NCI-H82 (cell line): ENCODE data around the gene PPM1H.

Source experiments
- DNase-seq: peaks from one replicate; lab custom pipeline; 2025; lab: John Stamatoyannopoulos, UW

PPM1H gene

DNA sequence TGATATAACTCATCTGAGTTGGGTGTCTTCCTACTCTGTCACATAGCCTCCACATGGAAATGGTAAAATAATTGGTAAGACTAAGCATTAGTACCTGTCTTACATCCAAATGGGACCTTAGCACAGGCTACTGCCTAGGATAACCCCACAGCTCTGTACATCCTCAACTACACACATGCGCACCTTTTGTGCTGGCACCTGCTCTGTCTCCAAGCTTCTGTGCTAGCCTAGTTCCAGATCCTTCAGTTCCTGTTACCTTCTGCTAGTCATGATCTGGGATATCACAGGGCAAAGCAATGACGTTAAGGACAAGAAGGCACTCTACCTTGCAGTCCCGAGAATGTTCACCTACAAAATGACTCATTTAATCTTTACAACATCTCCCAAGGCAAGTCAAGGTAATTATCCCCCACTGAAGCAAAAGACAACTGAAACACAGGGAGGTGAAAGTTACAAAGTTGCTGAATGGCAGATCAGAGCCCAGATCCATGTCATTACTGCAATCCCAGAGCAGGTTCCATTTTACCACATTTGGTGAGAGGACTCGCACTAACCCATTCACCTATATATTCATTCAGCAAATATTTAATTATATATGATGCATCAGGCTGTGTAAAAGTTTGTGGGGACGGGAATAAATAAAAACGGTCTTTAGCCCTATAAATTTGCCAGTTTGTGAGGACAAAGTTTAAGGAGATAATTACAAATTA lies 61.7 kb downstream of the PPM1H start:
- DNase-seq = no peak

DNA sequence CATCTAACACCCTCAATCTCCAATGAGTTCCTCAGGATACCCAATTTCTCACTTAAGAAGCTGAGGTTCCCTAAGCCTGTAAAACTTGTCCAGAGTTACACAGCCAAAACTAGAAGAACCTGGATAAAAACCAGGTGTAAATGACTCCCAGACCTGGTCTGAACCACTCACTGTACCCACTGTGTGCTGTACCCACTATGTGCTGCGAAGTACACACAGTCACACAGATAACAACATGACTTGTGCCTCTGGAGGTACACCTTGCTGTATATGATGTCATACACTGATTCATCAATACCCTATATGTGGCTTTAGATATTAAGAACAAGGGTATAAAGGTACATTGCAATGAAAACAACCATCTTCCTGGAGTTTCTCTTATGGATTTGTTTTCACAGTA lies 66.1 kb downstream of the PPM1H start:
- no peak for DNase-seq

DNA sequence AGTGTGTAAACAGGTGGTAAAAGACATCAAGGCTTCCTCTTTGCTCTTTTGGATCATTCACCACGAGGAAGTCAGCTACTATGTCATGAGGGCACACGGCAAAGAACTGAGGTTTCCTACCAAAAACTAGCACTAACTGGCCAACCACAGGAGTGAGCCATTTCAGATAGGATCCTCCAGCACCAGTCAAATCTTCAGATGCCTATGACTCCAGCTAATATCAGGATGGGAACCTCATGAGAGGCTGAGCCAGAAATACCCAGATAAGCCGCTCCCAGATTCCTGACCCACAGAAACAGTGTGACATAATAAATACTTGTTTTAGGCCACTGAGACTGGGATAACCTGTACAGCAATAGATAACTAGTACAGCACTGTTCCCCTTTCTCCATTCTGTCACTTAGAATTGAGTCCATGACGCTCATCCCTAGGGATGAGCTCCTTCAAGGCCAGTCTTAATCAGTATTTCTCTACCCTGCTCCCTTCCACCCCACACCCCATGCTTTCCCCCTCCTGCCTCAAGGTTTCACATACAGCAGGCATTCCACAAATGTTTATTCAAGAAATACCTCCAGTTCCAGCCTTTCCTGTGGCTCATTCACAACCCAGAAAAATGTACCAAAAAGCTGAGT lies 68.4 kb downstream of the PPM1H start:
- no peak for DNase-seq

- no peak for DNase-seq
Observed at GRCh38 chr12:62865937-62866336, 69.0 kb downstream of the PPM1H start.

DNA sequence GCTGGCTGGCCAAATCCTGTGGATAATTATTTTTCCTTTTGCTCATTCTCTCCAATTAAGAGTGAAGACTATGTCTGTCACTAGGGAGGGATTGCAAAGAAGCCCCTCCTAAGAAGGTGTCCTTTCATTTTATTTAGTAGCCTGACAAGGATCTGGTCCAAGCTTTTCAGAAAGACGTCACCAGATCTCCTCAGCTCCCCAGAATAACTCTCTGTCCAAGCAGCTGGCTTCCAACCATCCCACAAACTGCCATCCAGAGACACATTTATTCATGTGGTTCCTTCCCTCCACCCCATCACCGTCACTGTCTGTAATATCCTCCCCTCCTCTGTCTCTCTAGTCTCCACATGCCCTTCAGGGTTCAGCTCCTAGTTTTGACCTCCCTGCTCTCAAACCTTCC lies 69.9 kb downstream of the PPM1H start:
- no peak for DNase-seq

DNA sequence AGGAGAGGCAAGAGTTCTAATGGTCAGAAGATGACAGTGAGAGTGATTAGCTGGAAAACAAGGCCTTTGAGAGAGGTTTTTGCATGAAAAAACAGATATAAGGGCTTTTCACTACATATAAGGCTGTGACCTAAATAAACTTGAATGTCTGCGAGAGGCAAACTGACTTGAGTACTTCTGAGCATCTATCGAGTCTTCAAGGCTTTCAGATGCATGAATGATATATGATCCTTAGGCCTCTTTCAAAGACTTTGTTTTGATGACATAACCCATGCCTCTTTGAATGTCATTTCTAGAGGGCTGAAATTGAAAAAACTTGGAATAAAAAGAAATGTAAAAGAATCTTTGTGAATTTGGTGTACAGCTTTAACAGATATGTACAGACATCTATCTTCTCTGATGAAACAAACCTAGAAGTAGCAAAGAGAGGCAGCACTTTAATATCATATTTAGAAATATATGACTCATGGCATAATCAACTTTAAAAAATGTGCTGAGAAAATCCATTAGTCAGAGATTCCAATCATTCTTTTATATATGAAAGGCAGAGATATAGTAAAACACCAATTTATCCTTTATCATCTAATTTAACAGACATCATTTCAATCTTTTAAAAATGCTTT lies 72.6 kb downstream of the PPM1H start:
- DNase-seq = no peak

DNA sequence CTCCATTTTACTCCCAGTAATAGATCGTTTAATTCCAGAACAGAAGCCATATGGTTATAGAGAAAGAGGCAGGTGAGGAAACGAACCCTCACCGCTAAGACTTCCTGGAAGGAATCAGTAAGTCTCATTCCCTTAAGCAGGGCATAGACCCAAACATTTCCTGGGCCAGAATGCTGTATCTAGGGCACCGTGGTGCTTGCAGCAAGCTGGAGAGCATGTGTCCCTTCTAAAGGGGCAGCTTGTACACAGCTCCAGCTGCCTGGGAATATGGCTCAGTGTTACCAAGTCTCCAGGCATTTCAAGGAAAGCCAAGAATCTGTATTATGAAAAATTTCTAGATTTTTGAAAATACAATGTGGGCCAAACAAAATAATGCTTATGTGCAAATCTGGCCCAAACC lies 73.4 kb downstream of the PPM1H start:
- DNase-seq = no peak

DNA sequence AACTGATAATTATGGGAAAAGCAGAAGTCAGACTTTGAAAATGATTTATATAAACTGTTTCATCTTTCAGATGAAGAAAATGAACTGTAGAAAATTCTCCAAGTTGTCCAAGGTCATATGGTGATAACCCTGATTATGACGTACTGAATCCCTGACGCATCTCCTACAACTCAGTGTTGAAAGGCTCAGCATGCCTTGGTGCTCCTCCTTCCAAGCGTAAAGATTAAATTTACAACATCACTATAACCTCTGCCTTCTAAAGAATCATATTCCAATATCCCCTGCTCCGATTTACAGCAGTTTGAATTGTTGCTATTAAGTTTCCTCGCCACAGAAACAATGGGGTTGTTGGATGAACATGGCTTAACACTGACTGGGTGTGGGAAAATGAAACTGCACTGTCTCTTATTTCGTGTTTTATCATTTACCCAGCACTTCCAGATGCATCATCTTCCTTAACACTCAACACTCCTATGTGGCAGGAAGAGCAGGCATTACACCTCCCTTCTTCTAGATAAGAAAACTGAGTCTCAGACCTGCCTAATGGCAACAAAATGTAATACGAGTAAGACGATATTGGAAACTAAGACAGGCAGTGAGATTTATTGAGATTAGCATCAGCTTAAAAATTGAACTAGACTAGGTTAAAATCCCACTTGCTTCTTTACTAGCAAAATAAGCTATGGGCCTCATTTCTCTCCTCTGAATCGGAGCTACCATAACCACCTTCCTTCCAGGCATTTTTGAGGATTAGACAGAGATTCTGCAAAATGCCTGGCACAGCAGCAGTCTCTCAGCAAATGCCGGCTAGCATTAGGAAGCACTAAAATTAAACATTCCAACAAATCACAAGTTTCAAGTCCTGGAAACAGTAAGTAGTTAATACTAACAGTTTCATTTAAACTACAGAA lies 74.2 kb downstream of the PPM1H start:
- DNase-seq = peak; percentile 13

DNA sequence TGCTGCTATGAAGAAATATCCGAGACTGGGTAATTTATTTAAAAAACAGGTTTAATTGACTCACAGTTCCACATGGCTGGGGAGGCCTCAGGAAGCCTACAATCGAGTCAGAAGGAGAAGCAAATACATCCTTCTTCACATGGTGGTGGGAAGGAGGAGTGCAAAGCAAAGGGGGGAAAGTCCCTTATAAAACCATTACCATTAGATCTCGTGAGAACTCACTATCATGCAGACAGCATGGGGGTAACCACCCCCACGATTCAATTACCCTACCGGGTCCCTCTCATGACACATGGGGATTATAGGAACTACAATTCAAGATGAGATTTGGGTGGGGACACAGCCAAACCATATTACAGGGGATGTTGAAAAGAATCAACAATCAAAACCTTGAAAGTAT lies 74.9 kb downstream of the PPM1H start:
- DNase-seq = no peak

- no peak for DNase-seq
Observed at GRCh38 chr12:62859321-62859737, 75.6 kb downstream of the PPM1H start.

- DNase-seq = no peak
Observed at GRCh38 chr12:62856454-62856853, 78.5 kb downstream of the PPM1H start.

DNA sequence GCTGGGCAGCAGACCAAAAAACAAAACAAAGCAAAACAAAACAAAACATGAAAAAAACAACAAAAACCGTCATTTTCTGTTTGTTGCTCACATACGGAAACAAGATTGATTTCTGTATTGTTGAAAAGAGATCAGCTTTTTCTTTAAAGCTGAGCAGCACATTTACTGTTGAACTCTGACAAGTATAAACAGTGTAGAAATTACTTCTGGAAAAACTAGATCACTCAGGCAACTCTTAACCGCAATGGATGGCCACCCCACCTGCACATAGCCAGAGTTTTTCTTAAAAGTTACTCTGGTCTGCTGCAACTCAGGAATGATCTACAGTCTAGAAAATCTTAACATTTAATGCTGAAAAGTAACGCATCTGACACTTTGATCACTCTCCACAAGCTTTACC lies 80.9 kb downstream of the PPM1H start:
- no peak for DNase-seq

DNA sequence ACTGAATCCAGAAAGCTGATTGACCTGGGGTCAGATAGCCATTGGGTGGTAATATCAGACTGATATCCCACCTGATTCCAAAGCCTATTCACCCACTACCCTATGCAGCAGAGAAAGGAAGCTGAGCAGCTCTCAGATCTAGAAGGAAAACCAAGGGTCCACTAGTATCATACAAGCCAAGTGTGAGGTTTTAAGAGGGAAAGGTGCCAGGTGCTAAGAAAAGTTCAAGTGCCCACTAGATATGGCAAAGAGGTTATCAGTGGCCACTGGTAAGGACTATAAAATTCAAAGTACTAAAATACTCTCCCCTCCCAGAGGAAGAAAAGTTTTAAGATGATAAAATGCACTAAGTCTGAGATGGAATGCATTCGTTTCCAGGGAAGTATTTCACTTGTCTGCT lies 85.6 kb downstream of the PPM1H start:
- DNase-seq = no peak

DNA sequence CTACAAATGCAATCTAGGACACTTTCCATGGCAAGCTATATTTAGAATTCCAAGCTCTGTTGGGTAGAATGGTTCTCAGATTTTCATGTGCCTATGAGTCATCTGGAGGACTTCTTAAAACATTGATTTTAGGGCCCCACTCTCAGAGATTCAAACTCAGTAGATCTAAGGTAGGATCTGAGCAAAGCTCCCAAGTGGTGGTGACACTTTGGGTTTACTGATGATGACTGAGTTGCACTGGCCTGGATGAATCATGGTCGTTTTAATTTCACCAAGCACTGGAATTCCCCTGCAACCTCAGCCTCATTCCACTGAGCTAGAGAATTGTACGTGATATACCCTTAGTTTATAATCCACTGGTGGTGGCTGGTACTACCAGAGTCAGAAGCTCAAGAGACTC lies 86.5 kb downstream of the PPM1H start:
- DNase-seq = no peak

DNA sequence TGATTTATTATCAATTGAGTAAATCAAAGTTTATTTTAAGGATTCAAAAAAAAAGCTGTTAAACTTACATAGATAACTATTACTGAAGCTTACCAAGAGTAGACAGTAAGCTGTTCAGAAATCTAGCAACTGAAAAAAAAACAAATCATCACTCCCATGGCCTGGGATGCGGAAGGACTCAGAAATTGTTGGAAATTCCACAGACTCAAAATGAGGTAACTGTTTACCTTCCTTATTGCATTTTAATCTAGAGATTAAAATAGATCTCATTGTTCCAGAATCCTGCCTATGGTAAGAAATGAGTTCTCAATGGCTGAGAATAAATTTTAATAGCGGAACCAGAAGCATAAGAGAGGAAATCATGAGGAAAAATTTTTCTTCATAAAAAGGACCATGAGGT lies 87.2 kb downstream of the PPM1H start:
- no peak for DNase-seq

DNA sequence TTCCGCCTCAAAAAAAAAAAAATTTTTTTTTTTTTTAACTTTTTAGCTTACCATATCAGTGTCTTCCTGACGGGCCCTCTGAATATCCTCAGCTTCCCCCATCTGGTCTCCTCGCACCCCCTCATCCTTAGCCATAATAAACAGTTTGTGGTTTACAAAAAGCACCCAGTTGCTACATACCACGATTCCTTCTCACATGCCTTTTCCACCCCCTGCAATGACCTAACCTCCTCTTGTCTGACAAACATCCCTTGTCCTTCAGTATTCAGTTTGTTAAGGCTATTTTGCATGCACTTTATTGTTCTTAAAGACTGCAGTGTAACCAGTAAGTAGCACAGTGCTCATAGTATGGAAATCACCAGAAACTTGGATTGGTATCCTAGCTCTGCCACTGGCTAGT lies 88.5 kb downstream of the PPM1H start:
- no peak for DNase-seq

GRCh38 chr12:62844915-62845314 lies 90.0 kb downstream of the PPM1H start:
- DNase-seq = no peak

- DNase-seq = no peak
Observed at GRCh38 chr12:62843716-62844115, 91.2 kb downstream of the PPM1H start.

- no peak for DNase-seq
Observed at GRCh38 chr12:62841846-62842245, 93.1 kb downstream of the PPM1H start.

- DNase-seq = no peak
Observed at GRCh38 chr12:62840806-62841205, 94.1 kb downstream of the PPM1H start.

DNA sequence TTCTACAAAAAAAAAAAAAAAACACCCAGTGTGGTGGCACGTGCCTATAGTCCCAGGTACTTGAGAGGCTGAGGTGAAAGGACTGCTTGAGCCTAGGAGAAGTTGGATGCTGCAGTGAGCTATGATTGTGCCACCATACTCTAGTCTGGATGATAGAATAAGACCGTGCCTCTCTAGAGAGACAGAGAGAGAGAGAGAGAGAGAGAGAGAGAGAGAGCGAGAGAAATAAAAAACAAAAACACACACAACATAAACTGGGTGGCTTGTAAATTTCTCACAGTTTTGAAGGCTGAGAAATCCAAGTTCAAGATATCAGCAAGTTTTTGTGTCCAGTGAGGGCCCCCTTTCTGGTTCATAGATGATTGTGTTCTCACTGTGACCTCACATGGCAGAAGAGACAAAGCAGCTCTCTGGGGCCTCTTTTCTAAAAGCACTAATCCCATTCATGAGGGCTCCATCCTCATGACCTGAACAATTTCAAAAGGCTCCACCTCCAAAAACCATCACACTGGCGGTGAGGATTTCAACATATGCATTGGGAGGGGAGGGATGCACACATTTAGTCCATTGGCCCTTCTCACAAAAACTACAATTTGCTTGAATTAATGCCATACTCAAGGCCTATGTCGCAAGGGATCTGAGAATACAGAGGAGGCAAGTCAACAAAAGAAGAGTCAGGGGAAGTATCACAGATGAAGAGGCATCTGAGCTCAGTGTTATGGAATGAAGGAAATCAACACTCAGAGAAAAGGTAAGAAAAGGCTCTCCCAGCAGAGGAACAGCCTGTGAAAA lies 94.9 kb downstream of the PPM1H start:
- DNase-seq = no peak
